H1 (cell line): ENCODE results near the gene RNF10. TPM values are rescaled to one million over a fixed set of nuclear protein-coding genes. Genes with fewer than 3 reads are reported as not detected.

Source experiments
- KDM4A ChIP-seq: IDR thresholded peaks from one replicate; pipeline ENCODE4 v1.7.1; 2012; ENCODE audit warnings: low read depth, mild to moderate bottlenecking, moderate library complexity, low read length, inconsistent platforms; ENCODE audit not compliant: severe bottlenecking
- NRF1 ChIP-seq: IDR thresholded peaks from 2 replicates; pipeline ENCODE4 v1.6.1; 2011; ENCODE audit warnings: mild to moderate bottlenecking, low read depth, low read length, improper control_type of control experiment
- RAD21 ChIP-seq, 2 experiments: IDR thresholded peaks in 1 of 2; conservative IDR thresholded peaks in 1 of 2; 2 replicates each; pipeline ENCODE4 v1.6.1; 2011; ENCODE audit warnings: low read depth in 2 of 2, low read length in 2 of 2, improper control_type of control experiment in 1 of 2, inconsistent platforms in 1 of 2, mild to moderate bottlenecking in 1 of 2, moderate library complexity in 1 of 2
- SIX5 ChIP-seq: IDR thresholded peaks from 2 replicates; pipeline ENCODE4 v1.6.1; 2011; ENCODE audit warnings: mild to moderate bottlenecking, low read depth, low read length
- polyA plus RNA-seq, 7 experiments: library from polyadenylated mRNA; depleted of rRNA in 3 of 7; stranded (reverse) in 5 of 7; unstranded in 2 of 7; fragments of >200 nt in 5 of 7; fragments of 200-250 nt in 2 of 7; gene quantifications; 1 replicate in 5 of 7; 2 replicates in 1 of 7; 4 replicates in 1 of 7; pipeline versions ENCODE4 v1.2.1 to v1.2.3, GENCODE V29; 2011 to 2013; ENCODE audit warnings: missing spikeins in 2 of 7, mixed read lengths in 2 of 7
- total RNA-seq: library from RNA; stranded (reverse); fragmentation: NEBNext Ultra II Directional; extraction: Animal tissue kit (Norgen Biotek cat#: 25700); gene quantifications from 2 replicates; pipeline ENCODE4 v1.2.1, GENCODE V29; 2021

RNF10 gene
- total and polyA plus RNA-seq, 2 of the 8 experiments (the other 6 are each of a cell fraction or from before 2014, with no cell fraction given), result 71.6 to 171 TPM

DNA sequence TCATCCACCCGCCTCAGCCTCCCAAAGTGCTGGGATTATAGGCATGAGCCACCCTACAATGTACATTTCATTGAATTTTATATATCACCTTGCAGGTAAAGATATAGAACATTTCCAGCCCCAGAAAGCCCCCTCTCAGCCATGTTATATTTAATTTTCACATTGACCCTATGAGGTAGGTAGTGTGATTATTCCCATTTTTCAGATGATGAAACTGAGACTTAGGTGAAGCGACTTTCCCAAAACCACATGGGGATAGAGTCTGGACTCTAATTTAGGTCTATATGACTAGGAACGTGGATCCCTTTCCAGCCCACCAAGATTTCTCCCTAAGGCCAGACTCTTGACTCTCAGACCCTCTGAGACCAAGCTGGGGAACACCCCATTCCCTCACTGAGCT is 62.7 kb downstream of the RNF10 start (continued):
- TF ChIP-seq KDM4A (no peak), SIX5 (no peak), NRF1 (no peak), RAD21 (IDR thresholded peaks at IDR 0.05 in 1 of 2, conservative IDR thresholded peaks at IDR 0.05 in 1 of 2; ENCODE audit: low read depth in 2 of 2, low read length in 2 of 2) (no peak)
